ENCODE measurements around the gene L3MBTL2.
A peak's percentile ranks its signal among the peaks of the same experiment; 100 is the strongest.

Gene L3MBTL2

GRCh38 chr22:41215409-41215808 lies 10.3 kb downstream of the L3MBTL2 start:
- no peak for DNase-seq (ENCODE audit: low spot score)

DNA sequence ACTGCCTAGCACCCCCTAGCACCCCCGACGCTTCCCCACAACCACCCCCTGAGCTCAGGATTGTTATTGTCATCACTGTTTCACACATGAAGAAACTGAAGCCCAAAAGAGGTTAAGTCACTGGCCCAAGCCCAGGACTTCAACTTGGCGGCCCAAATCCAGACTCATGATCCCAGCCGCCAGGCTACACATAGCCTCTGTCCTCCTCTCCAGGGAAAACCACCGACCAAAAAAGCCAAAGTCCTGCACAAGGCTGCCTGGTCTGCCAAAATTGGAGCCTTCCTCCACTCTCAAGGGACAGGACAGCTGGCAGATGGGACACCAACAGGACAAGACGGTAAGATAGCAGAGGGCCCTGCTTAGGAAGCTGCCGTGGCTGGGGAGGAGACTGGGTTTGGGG lies 10.8 kb downstream of the L3MBTL2 start:
- no peak for DNase-seq (ENCODE audit: low spot score)

GRCh38 chr22:41216984-41217383 lies 11.9 kb downstream of the L3MBTL2 start:
- DNase-seq (ENCODE audit: low spot score) = no peak

GRCh38 chr22:41217553-41218157 lies 12.5 kb downstream of the L3MBTL2 start:
- no peak for DNase-seq (ENCODE audit: low spot score)

DNA sequence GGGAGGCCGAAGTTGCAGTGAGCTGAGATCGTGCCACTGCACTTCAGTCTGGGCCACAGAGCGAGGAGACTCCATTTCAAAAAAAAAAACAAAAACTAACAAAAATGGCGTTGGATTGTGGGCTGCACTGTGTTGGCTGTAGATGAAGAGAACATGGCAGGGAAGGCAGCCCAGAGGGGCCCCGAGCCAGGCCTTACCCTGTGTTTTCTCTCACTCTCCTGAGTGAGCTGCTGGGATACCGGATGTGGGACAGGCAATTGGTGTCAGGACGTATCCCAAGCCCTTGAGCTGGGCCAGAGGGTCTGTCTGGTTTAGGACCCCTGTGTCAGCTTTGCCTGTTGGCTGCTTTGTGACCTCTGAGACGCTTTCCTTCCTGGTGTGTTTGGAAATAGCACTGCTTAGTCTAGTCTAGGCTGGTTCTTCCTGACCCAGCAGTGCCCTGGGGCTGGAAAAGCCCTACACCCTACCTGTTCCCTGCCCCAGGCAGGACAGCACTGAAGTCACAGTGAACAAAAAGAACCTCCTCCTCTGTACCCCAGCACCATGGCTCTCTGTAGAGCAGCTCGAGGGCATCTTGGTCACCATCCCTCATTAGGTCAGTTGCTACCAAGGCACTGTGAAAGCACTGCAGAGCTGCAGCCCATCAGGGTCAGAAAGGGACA lies 17.9 kb downstream of the L3MBTL2 start:
- DNase-seq (ENCODE audit: low spot score) = no peak

DNA sequence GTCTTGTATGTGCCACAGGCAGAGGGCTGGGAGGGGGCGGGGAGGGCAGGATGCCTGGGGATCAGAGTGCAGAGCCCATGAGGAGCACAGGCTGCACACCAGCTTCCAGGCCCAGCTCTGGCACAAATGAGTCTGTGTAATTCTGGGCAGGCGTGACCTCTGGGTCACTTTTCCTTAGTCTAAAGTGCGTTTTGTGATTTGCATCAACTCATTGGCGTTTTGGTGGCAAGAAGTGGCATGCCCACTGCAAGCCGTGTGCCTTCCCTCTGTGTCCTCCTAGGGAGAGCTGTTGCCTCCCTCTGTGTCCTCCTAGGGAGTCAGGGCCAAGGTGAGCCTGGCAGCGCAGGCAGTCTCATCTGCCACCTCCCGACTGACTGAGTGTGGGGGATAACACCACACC lies 18.4 kb downstream of the L3MBTL2 start:
- DNase-seq (ENCODE audit: low spot score) = no peak

DNA sequence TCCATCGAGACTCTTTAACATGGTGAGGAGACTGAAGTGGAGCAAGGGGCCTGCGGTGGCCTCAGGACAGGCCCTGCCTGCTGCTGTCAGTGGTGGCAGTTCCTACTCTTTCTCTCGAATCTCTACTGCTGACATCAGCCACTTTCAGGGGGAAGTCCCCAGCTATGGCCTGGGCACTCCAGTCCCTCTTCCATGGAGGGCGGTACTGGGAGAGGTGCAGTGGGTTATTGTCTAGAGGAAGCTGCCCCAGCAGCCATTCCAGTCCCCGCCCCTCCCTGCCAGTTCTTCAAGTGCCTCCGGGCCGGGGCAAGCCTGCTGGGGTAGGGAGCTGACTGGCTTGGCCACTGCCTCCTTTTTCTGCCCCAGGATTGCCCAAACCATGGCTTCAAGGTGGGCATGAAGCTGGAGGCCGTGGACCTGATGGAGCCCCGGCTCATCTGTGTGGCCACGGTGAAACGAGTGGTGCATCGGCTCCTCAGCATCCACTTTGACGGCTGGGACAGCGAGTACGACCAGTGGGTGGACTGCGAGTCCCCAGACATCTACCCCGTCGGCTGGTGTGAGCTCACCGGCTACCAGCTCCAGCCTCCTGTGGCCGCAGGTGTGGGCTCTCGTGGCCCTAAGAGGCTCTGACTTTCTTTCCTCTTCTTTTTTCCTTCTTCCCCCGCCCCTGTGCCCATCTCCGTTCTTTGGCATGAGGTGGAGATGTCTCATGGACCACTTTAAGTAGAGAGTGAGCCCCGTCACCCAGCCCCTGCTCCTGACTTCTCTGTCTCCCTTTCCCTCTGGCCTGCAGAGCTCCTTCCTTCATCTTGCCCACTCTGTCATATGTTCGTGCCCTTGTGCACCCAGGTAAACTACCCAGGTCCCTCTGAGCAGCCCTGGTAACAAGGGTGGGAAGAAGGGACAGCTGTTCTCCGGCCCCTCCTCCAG lies 21.9 kb downstream of the L3MBTL2 start:
- DNase-seq (ENCODE audit: low spot score) = no peak

GRCh38 chr22:41229215-41229614 lies 24.1 kb downstream of the L3MBTL2 start:
- no peak for DNase-seq (ENCODE audit: low spot score)

DNA sequence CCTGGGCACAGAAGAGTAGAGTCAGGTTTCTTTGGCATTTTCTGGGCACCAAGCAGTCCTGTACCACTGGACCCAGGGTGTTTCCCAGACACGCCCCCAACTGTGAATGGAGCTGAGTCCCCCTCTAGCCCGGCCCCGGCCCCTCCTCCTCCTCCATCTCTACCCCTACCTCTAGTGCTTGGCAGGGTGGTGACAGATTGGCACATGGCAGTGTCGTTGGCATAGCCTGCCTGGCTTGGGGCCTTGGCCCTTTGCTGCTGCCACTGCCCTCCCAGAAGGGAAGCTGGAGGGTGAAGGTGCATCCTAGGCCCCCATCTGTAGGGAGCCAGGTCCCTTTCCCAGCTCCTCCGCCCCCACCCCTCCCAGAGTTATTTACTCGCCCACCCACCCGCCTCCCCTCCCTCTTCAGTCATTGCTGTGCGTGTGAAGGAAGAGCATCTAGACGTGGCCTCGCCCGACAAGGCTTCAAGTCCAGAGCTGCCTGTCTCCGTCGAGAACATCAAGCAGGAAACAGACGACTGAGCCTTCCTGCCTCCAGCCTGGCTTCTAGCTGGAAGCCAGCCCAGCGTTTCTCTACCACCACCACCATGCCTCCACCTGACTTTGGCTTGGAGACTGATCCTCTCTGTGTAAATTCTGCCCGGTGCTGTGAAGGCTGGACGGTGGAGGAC lies 24.8 kb downstream of the L3MBTL2 start:
- no peak for DNase-seq (ENCODE audit: low spot score)

GRCh38 chr22:41230401-41230785 lies 25.3 kb downstream of the L3MBTL2 start:
- DNase-seq (ENCODE audit: low spot score) = no peak

- DNase-seq (ENCODE audit: low spot score) = no peak
Measured at GRCh38 chr22:41231369-41231768, 26.3 kb downstream of the L3MBTL2 start.

DNA sequence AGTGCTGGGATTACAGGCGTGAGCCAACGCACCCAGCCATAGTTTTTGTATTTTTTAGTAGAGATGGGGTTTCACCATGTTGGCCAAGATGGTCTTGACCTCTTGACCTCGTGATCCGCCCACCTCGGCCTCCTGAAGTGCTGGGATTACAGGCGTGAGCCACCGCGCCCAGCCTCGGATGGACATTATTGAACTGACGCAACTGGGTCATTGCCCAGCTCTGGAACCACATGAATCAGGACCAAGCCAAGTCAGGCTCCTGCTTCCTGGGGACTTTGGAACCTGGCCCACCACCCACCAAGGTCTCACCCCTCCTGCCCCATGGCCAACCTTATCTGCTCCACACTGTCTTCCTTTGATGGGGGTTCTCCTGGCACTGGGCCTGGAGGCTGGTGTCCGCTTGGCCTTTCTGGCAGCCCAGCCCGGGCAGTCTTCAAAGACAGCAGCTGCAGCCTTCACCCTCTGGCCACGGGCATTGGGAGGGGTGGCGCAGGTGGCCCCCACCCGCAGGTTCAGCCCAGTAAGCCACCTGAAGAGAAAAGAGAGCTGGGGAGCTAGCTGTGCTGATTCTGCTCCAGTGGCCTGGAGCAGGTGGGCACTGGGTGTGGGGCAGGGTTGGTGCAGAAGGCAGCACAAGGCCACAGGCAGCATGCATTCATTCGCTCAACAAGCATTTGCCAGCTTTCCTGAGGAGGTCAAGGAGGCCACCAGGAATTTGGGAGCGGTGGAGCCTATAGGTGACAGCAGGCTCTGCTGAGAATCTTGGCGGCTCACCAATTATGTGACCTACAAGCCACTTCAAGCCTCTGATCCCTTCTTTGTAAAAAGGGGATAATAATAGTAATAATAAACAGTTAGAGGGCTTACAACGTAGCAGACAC lies 29.9 kb downstream of the L3MBTL2 start:
- DNase-seq (ENCODE audit: low spot score) = no peak

DNA sequence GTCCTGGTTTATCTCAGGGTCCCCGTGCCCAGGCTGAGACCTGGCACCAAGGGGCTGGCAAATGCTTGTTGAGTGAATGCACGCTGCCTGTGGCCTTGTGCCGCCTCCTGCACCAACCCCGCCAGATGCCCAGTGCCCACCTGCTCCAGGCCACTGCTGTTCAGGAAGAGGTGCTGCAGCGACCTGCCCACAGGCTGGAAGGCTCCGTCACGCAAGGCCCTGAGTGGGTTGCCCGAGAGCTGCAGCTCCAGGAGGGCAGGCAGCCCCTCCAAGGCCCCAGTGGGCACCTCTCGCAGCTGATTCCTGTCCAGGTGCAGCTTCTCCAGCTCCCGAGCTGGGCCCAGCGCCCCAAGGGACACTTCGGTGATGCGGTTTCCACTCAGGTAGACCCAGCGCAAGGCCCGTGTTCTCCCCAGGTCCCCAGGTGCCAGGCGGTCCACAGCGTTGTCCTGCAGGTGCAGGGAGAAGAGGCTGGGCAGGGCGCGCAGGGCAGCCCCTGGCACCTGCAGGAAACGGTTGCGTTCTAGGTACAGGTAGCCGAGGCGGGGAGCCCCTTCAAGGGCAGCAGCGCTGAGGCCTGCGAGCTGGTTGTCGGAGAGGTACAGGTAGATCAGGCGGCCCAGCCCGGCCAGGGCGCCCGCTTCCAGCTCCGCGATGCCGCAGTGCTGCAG lies 32.1 kb downstream of the L3MBTL2 start:
- no peak for DNase-seq (ENCODE audit: low spot score)

- peak; percentile 40 for DNase-seq (ENCODE audit: low spot score)
Measured at GRCh38 chr22:41237707-41238569, 32.8 kb downstream of the L3MBTL2 start.

DNA sequence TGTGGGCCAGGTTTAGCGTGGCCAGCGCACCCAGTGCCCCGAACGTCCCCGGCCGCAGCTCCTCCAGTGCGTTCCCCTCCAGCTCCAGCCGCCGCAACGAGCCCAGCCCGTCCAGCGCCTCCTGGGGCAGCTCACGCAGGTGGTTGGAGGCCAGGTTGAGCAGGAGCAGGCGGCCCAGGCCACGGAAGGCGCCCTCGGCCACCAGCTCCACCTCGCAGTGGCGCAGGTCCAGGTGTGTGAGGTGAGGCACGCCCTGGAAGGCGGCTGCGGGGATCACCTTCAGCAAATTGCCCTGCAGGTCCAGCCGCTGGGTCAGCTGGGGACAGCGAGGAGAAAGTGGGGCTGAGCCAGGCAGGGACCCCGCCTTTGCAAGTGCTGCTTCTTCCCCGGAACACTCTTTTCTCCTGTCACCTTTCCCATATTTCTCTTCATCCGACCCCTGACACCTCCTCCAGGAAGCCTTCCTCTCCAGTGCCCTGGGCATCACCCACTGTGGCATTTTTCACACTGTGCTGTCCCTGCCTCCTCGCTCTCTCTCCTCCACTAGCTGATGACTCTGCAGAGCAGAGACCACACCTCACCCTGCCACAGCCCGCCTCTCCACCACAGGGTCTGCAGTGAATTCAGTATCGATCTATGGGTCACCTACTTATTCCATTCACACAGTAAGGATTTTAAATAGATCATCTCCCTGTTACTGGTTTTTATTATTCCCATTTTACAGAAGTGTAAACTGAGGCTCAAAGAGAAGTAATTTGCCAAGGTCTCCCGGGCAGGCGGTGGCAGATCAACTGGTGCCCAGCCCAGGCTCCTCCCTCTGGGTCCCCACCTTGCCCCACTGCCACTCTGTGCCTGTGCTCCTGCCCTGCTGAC lies 33.7 kb downstream of the L3MBTL2 start:
- DNase-seq (ENCODE audit: low spot score) = no peak

- DNase-seq (ENCODE audit: low spot score) = no peak
Measured at GRCh38 chr22:41239443-41240128, 34.5 kb downstream of the L3MBTL2 start.

- no peak for DNase-seq (ENCODE audit: low spot score)
Measured at GRCh38 chr22:41240377-41241132, 35.4 kb downstream of the L3MBTL2 start, which contains the start of gene CHADL. CHADL (minus strand) TSS chr22:41240931; CDS start chr22:41240881, 50 bp downstream.
